Measurements from ENCODE around the gene ZNF462. TPM values are rescaled to one million over a fixed set of nuclear protein-coding genes. Genes with fewer than 3 reads are reported as not detected.

ZNF462 gene
- total and polyA plus RNA-seq, 2 of the 13 experiments (the other 11 are each of a cell fraction or from before 2014, with no cell fraction given): not detected

- TF ChIP-seq TBL1XR1 (IDR thresholded peaks at IDR 0.05; ENCODE audit: borderline replicate concordance, low read length, partially characterized antibody) (no peak), ZNF430 (CRISPR knock-in tag; IDR thresholded peaks at IDR 0.05) (no peak), HNF4A (CRISPR knock-in tag; IDR thresholded peaks at IDR 0.05) (no peak), RXRB (CRISPR knock-in tag; IDR thresholded peaks at IDR 0.05; ENCODE audit: borderline replicate concordance) (no peak), ETS1 (CRISPR knock-in tag; IDR thresholded peaks at IDR 0.05) (no peak), ZNF17 (CRISPR knock-in tag; IDR thresholded peaks at IDR 0.05) (no peak)
Observed at GRCh38 chr9:106947106-106947900, 84.3 kb downstream of the ZNF462 start (continued).

GRCh38 chr9:106953174-106953573, 90.2 kb downstream of the ZNF462 start:
- H2AFZ ChIP-seq (ENCODE audit: low read length): no peak overlapping the region
- H3K36me3 ChIP-seq (replicated peaks in 1 of 2; ENCODE audit: control insufficient read depth in 1 of 2, insufficient read depth in 2 of 2, low read length in 2 of 2): no peaks in the 10 kb centered on the region
- in situ Hi-C loops (cut with HindIII; ENCODE audit: extremely low pct_ligation_motif_present, low pct_unique_long_range_greater_than_20kb): no loop called here
- no peaks in the 10 kb centered on the region for H3K79me2 ChIP-seq (ENCODE audit: insufficient read depth, low read length)
- CTCF ChIA-PET (ENCODE audit: low intra/inter-chr PET ratio, low total read pairs): no interaction called here
- H3K4me3 ChIP-seq (replicated peaks in 1 of 3; ENCODE audit: insufficient read depth in 1 of 3, low read depth in 2 of 3, low read length in 3 of 3): no peak overlapping the region
- POLR2A ChIA-PET: no interaction called here
- no peak overlapping the region for H3K9ac ChIP-seq (ENCODE audit: insufficient read depth, low read depth, low read length)
- H3K27ac ChIP-seq (ENCODE audit: extremely low read length, insufficient read depth, low read length): no peak overlapping the region
- intact Hi-C loops (cut with micrococcal nuclease; ENCODE audit: unreplicated experiment): no loop called here
- FAIRE-seq (no peak), DNase-seq (ENCODE audit: low spot score) (no peak), ATAC-seq (no peak)
- H4K20me1 ChIP-seq (ENCODE audit: insufficient read depth, low read length): no peaks in the 10 kb centered on the region
- H3K9me3 ChIP-seq (ENCODE audit: low read length): no peaks in the 10 kb centered on the region
- BruUV-seq (replicated peaks): no TSS peak
- H3K4me2 ChIP-seq (ENCODE audit: low read depth, low read length): no peak overlapping the region
- H3K27me3 ChIP-seq (ENCODE audit: control insufficient read depth in 1 of 2, insufficient read depth in 2 of 2, low read length in 2 of 2): no peaks in the 10 kb centered on the region
- no peaks in the 10 kb centered on the region for H3K4me1 ChIP-seq (ENCODE audit: insufficient read depth, low read length)
- 54% methylated on average over 3 of the region's 3 CpGs for WGBS (ENCODE audit: low lambda C conversion rate)
- no peak for TF ChIP-seq ZNF101 (CRISPR knock-in tag; IDR thresholded peaks at IDR 0.05; ENCODE audit: borderline replicate concordance, low read depth)
- no peak for TF ChIP-seq ZSCAN31 (CRISPR knock-in tag; IDR thresholded peaks at IDR 0.05; ENCODE audit: low read depth)
- no peak for TF ChIP-seq ZFAT (CRISPR knock-in tag; conservative IDR thresholded peaks at IDR 0.05)
- TF ChIP-seq KMT2A (CRISPR knock-in tag; IDR thresholded peaks at IDR 0.05): no peak
- no peak for TF ChIP-seq ATAD3A (CRISPR knock-in tag; IDR thresholded peaks at IDR 0.05)
- TF ChIP-seq NCOA2 (CRISPR knock-in tag; IDR thresholded peaks at IDR 0.05): no peak
- no peak for TF ChIP-seq FOXK1 (CRISPR knock-in tag; IDR thresholded peaks at IDR 0.05; ENCODE audit: borderline replicate concordance, low read depth)
- no peak for TF ChIP-seq ZFP1 (CRISPR knock-in tag; IDR thresholded peaks at IDR 0.05)
- TF ChIP-seq ISX (CRISPR knock-in tag; conservative IDR thresholded peaks at IDR 0.05): no peak
- no peak for TF ChIP-seq DMTF1 (CRISPR knock-in tag; IDR thresholded peaks at IDR 0.05)
- TF ChIP-seq ZNF552 (CRISPR knock-in tag; IDR thresholded peaks at IDR 0.05; ENCODE audit: borderline replicate concordance): no peak
- TF ChIP-seq ZNF280B (CRISPR knock-in tag; IDR thresholded peaks at IDR 0.05; ENCODE audit: borderline replicate concordance): no peak
